Small intestine (tissue), 7 donors: Measurements from ENCODE around the gene LAIR1. TPM values are rescaled to one million over a fixed set of nuclear protein-coding genes. Genes with fewer than 3 reads are reported as not detected.
"Not testable (repeated sequence)": the region's sequence is repeated elsewhere in the genome, so short reads cannot be mapped to it uniquely, and the experiment has no call there.

Source experiments
- DNase-seq, 2 donors: peaks; one replicate each; pipeline versions ENCODE4 v3.0.0 to v3.0.0-alpha.2; 2013
- FAIRE-seq: peaks from 2 replicates; lab custom pipeline; 2012; peaks lifted over from hg19 to GRCh38; lab: Jason Lieb, UNC
- H3K27ac ChIP-seq, 3 donors: one replicate each; pipeline ENCODE4 v1.5.1; 2013; ENCODE audit warnings: low read length in 2 of 3, mild to moderate bottlenecking in 2 of 3, control low read depth in 1 of 3, inconsistent platforms in 1 of 3, low read depth in 1 of 3, moderate library complexity in 1 of 3
- H3K27me3 ChIP-seq, 3 donors: one replicate each; pipeline ENCODE4 v1.6.1; 2013; ENCODE audit warnings: low read length in 3 of 3, inconsistent platforms in 1 of 3; ENCODE audit not compliant: control insufficient read depth in 3 of 3, insufficient read depth in 3 of 3
- H3K36me3 ChIP-seq, 3 donors: one replicate each; pipeline ENCODE4 v1.6.1; 2013; ENCODE audit warnings: low read length in 3 of 3, inconsistent platforms in 1 of 3, low read depth in 1 of 3, mild to moderate bottlenecking in 1 of 3, moderate library complexity in 1 of 3; ENCODE audit not compliant: control insufficient read depth in 3 of 3, insufficient read depth in 2 of 3
- H3K4me1 ChIP-seq, 3 donors: one replicate each; pipeline ENCODE4 v1.6.1; 2013; ENCODE audit warnings: low read length in 2 of 3, inconsistent platforms in 1 of 3, low read depth in 1 of 3, mild to moderate bottlenecking in 1 of 3, moderate library complexity in 1 of 3; ENCODE audit not compliant: control insufficient read depth in 3 of 3, insufficient read depth in 2 of 3
- H3K4me3 ChIP-seq, 3 donors: one replicate each; pipeline ENCODE4 v1.5.1; 2013; ENCODE audit warnings: low read length in 3 of 3, control low read depth in 1 of 3, inconsistent platforms in 1 of 3, low read depth in 1 of 3, mild to moderate bottlenecking in 1 of 3, moderate library complexity in 1 of 3
- H3K9me3 ChIP-seq, 2 donors: one replicate each; pipeline ENCODE4 v1.6.1; 2013; ENCODE audit warnings: low read depth in 1 of 2, low read length in 1 of 2; ENCODE audit not compliant: control insufficient read depth in 2 of 2, insufficient read depth in 1 of 2
- WGBS, 3 donors: extraction: QIAGEN DNeasy Blood & Tissue Kit; methylation state at CpG; one replicate each; pipeline ENCODE4 v1.1.7; 2013; 5-methylcytosine and 5-hydroxymethylcytosine counted together
- polyA plus RNA-seq, 4 donors: library from polyadenylated mRNA; stranded (reverse) in 3 of 4; unstranded in 1 of 4; fragments of 200-250 nt in 3 of 4; fragments of 120-200 nt in 1 of 4; gene quantifications; one replicate each; pipeline versions ENCODE4 v1.2.1 to v1.2.3, GENCODE V29; 2013
- donor health status: healthy with polysubstance abuse.
- donor health status: control.
- donor health status: control.
- donor health status: Bipolar disorder and iron deficiency.
- donor health status: healthy.

Gene LAIR1
- polyA plus RNA-seq, 4 donors, result 2.2 to 10.9 (median 8.9) TPM

- no peaks in the 10 kb centered on the region for H3K36me3 ChIP-seq
- WGBS, 3 donors, result 71 to 83% (median 77%) methylated on average over 16 of the region's 16 CpGs
- H3K4me1 ChIP-seq, result no peaks in the 10 kb centered on the region
Measured at GRCh38 chr19:54373781-54374631, 9.3 kb upstream of the LAIR1 start.

DNA sequence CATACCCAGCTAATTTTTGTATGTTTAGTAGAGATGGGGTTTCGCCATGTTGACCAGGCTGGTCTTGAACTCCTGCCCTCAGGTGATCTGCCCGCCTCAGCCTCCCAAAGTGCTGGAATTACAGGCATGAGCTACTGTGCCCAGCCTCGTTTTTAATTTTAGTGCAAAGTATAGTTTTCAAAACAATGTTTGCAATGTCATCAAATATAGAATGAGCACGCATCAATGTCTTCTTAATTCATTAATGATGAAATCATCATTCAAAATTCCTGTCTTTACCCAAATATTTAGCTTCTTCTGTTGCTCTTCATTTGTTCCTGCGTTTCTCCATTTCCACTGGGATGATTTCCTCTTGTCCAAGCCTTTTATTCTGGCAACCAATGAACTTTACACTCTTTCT is 6.7 kb upstream of the LAIR1 start:
- 73 to 86% (median 75%) methylated on average over 5 of the region's 5 CpGs for WGBS, 3 donors
- not testable (repeated sequence) for H3K27me3 ChIP-seq, FAIRE-seq

More at GRCh38 chr19:54373781-54374631, 9.3 kb upstream of the LAIR1 start:
- H3K4me3 ChIP-seq, result no peak overlapping the region
- DNase-seq, result no peak
- H3K9me3 ChIP-seq, result no peaks in the 10 kb centered on the region
- peak overlapping the region in 1 of 3 donors; percentile 66 for H3K27ac ChIP-seq
- no peaks in the 10 kb centered on the region for H3K27me3 ChIP-seq
- FAIRE-seq, result no peak

DNA sequence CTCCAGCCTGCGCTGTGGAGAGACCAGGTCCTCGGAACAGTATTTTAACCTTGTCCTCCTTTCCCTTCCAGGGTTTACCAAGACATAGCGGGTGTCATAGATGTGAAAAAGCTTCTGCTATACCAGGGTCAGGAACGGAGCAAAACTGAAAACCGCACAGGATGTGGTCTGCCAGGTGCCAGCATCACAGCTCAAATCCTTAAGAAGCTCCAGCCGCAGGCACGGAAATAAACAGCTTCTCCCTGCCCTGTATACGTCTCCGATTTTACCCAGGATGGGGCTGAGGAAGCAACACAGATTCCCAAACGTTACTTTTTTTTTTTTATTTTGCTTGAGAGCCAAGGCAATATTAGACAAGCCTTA is 5.7 kb upstream of the LAIR1 start:
- not testable (repeated sequence) for H3K27ac ChIP-seq, FAIRE-seq, H3K27me3 ChIP-seq, H3K36me3 ChIP-seq, H3K4me1 ChIP-seq, H3K4me3 ChIP-seq, H3K9me3 ChIP-seq
- peak in 1 of 2 donors; percentile 28 for DNase-seq
- 59 to 72% (median 61%) methylated on average over 7 to 8 of the region's 10 CpGs for WGBS, 3 donors

More for the DNA sequence above, 6.7 kb upstream of the LAIR1 start:
- not testable (repeated sequence) for H3K4me1 ChIP-seq, H3K27ac ChIP-seq, DNase-seq, H3K36me3 ChIP-seq, H3K9me3 ChIP-seq, H3K4me3 ChIP-seq

DNA sequence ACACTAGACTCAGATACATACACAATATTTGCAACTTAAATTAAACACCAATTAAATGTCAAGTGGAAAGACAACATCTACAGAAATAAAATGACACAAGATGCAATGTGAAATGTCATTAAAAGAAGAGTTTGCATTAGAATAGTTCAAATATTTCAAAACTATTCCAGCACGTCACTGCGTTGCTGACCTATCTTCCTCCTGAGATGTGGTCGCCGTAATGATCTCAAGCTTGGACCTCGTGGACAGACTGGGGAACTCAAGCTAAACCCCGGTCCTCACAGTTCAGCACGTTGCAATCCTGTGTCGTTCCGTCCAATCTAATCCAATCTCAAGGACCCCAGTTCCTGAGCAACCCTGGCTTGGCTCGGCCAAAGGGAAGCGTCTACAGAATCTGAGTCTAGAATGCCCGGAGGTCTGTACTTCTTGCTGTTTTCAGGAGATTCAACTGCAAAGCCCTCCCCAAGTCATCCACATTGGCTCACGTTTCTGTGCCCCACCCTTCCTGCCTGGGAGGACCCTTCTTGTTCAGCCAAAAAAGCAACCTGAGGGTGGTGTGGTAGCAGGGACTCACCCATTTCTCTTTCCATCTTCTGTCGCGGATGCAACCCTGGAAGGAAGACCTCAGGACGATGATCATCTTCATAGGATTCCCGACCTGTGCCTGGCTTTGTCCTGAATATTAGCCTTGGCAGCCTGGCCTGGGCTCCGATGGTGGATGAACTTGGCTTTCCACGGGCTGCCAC is 5.1 kb upstream of the LAIR1 start:
- H3K4me1 ChIP-seq, H3K36me3 ChIP-seq, H3K4me3 ChIP-seq, FAIRE-seq, DNase-seq, H3K27me3 ChIP-seq, H3K9me3 ChIP-seq: not testable (repeated sequence)
- 59 to 73% (median 60%) methylated on average over 13 to 15 of the region's 19 CpGs for WGBS, 3 donors
- peak overlapping the region in 1 of 3 donors; percentile 70 for H3K27ac ChIP-seq

DNA sequence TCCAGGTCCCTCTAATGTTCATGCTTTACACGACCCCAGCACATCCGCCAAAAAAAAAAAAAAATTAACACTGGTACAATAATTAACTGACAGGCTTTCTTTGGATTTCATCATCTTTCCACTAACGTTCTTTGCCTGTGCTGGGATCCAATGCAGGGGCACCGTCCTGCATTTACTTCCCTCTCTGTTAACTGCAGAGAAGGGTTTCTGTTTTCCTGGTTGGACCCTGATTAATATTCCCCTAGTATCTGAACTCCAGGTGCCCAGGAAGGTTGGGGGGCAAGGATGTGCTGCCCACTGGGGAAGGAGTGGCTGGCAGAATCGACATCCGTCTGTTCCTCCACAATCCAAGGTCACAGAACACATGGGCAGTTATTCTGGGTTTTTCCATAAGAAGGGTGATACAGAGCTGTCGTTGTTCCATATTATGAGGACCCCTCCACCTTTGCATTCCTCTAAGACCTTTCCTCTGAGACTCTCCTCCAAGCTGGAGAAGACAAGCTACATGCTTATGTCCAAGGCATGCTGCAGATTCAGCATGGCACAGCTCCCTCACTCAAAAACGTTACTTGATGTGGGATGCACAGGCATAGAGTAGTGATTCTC is 4.5 kb upstream of the LAIR1 start:
- peak overlapping the region in 1 of 3 donors; percentile 33 for H3K27ac ChIP-seq
- no peaks in the 10 kb centered on the region for H3K27me3 ChIP-seq
- DNase-seq (no peak), FAIRE-seq (no peak)
- no peak overlapping the region for H3K4me3 ChIP-seq
- WGBS, 3 donors, result 52 to 55% (median 53%) methylated on average over 8 of the region's 8 CpGs
- no peaks in the 10 kb centered on the region for H3K36me3 ChIP-seq
- no peaks in the 10 kb centered on the region for H3K9me3 ChIP-seq
- H3K4me1 ChIP-seq, result no peaks in the 10 kb centered on the region

DNA sequence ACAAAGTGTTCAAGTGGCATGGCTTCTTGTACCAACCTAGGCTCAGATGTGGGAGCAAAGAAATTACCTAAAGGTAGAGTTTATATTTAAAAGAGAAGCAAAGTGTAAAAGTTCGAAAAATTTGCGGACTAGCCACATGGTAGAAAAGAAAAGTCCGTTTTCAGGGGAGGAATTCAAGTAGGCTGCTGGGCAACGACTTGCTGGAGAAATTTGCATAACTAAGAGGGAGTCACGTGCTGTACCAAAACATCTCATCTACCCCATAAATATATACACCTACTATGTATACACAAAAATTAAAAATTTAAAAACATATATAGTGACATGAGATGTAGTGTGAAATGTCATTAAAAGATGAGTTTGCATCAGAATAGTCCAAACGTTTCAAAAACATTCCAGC is 2.1 kb upstream of the LAIR1 start:
- Histone ChIP-seq H3K4me3 (no peak overlapping the region), H3K4me1 (no peaks in the 10 kb centered on the region), H3K27ac (no peak overlapping the region), H3K36me3 (no peaks in the 10 kb centered on the region), H3K27me3 (no peaks in the 10 kb centered on the region), H3K9me3 (no peaks in the 10 kb centered on the region)
- 48 to 63% (median 61%) methylated on average over 6 of the region's 6 CpGs for WGBS, 3 donors
- FAIRE-seq, result no peak
- DNase-seq, result no peak

GRCh38 chr19:54365798-54366197 is 1.1 kb upstream of the LAIR1 start:
- H3K36me3 ChIP-seq, DNase-seq, H3K27ac ChIP-seq, H3K4me1 ChIP-seq, H3K9me3 ChIP-seq, H3K4me3 ChIP-seq, H3K27me3 ChIP-seq, FAIRE-seq: not testable (repeated sequence)
- WGBS, 3 donors, result 86 to 91% (median 89%) methylated on average over 12 to 13 of the region's 13 CpGs

DNA sequence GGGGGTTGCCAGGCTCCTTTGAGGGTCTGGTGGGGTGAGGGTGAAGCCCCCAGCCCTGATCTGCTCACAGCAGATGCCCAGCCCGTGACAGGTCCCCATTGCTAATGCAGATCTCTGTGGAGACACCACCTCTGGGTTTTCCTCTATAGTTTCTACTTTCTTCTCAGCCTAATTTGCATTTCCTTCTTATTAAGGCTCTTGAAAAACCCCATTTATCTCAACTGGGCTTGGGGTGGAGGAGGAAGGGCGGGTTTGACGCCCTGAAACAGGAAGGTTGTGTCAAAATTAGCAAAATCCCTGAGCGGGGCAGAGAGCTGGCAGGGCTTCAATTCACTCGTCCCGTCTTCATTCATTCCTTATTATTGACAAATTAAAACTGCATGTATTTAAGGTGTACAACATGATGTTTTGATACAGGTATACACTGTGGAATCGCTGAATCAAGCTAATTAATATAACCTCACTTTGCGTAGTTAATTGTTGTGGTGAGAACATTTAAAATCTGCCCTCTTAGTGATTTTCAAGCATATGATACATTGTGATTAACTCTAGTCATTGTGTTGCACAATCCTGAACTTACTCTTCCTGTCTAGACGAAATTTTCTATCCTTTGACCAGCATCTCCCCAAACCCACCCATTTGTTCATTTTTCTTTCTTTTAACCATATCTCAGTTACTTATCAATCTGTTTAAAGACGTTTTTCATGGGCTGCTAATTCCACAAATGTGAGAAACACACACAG is 2.9 kb downstream of the LAIR1 start:
- H3K4me3 ChIP-seq, FAIRE-seq: not testable (repeated sequence)
- 19 to 38% (median 31%) methylated on average over 4 to 5 of the region's 10 CpGs for WGBS, 3 donors

More for the DNA sequence above, 2.9 kb downstream of the LAIR1 start:
- H3K27ac ChIP-seq, DNase-seq, H3K27me3 ChIP-seq, H3K9me3 ChIP-seq, H3K36me3 ChIP-seq, H3K4me1 ChIP-seq: not testable (repeated sequence)
